Measurements from ENCODE around the gene KRTAP5-10.
"Not testable (repeated sequence)": the region's sequence is repeated elsewhere in the genome, so short reads cannot be mapped to it uniquely, and the experiment has no call there.

KRTAP5-10 gene

DNA sequence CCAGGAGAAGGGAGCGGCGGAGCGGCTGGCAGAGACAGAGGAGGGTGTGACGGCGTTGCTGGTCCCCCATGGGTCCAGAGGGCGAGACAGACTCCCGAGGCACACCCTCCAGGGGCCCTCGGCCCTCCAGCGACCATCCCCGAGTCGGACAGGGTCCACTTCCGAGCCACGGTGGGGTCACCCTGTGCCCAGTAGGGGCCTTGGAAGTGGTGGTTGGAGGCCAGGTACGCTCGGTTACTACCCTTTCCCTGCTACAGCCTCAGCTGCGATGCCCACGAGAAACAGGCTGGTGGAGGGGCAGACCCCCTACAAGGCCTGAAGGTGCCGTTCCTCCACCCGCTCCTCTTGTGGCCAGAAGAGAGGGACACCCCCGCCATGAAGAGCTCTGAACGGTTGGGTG, 42.9 kb downstream of the KRTAP5-10 start:
- H4K20me1 ChIP-seq (ENCODE audit: insufficient read depth, low read length); DNase-seq; H3F3A ChIP-seq (ENCODE audit: insufficient read depth, low read length); H3K27me3 ChIP-seq (replicated peaks; ENCODE audit: insufficient read depth, low read length); H3K79me2 ChIP-seq (ENCODE audit: low read length); H3K4me3 ChIP-seq (ENCODE audit: low read length); H3K4me2 ChIP-seq (ENCODE audit: low read depth, low read length); H3K4me1 ChIP-seq (ENCODE audit: low read length); H3K36me3 ChIP-seq (replicated peaks; ENCODE audit: insufficient read depth, low read length); H3K9me3 ChIP-seq (replicated peaks; ENCODE audit: insufficient read depth, low read length); H3K27ac ChIP-seq (ENCODE audit: low read length); H3K9ac ChIP-seq (ENCODE audit: low read length); H3K9me2 ChIP-seq (replicated peaks; ENCODE audit: insufficient read depth, low read length); H2AFZ ChIP-seq (ENCODE audit: low read length): not testable (repeated sequence)

DNA sequence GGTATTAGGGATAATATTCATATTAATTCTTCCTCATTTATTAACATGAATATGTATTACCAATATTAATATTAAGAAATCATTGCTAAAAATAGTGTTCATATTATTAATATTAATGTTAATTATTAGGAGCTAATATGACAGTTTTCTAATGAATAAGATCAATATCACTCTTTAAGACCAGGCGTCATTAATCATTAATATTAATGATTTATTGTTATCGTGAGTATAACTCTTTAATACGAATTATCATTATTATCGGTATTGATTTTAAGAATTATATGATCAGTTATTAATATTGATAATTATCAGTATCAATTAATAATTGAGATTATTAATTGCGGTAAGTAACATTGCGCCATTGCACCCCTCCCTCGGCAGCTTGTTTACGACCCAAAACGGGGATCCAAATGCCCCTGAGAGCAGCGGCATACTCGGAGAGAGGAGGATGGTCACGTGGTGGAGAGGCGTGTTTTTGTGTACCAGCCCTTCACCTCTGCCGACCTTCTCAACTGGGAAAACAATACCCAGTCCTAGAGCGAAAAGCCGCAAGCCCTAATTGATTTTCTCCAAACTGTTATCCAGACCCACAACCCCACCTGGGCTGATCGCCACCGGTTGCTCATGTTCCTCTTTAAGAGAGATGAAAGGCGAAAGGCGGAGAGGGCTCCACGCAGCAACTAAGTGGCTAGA, 46.0 kb downstream of the KRTAP5-10 start:
- H3K27ac ChIP-seq (ENCODE audit: low read length); H4K20me1 ChIP-seq (ENCODE audit: insufficient read depth, low read length): not testable (repeated sequence)

DNA sequence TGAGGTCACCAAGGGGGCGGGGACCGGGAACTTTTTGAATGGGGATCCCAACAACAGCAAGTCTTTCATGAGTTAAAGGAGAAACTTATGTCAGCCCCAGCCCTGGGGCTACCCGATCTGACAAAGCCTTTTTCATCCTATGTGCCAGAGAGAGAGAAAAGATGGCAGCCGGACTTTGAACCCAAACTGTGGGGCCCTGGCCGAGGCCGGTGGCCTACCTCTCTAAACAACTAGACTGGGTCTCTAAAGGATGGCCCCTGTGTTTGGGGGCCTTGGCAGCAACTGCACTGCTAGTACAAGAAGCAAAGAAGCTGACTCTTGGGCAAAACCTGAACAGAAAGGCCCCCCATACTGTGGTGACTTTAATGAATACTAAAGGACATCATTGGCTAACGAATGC, 48.6 kb downstream of the KRTAP5-10 start:
- H3F3A ChIP-seq (ENCODE audit: insufficient read depth, low read length); H2AFZ ChIP-seq (ENCODE audit: low read length); H3K9me3 ChIP-seq (replicated peaks; ENCODE audit: insufficient read depth, low read length); H3K4me2 ChIP-seq (ENCODE audit: low read depth, low read length); H3K9me2 ChIP-seq (replicated peaks; ENCODE audit: insufficient read depth, low read length); H3K27me3 ChIP-seq (replicated peaks; ENCODE audit: insufficient read depth, low read length); H3K4me3 ChIP-seq (ENCODE audit: low read length); H4K20me1 ChIP-seq (ENCODE audit: insufficient read depth, low read length); DNase-seq; H3K4me1 ChIP-seq (ENCODE audit: low read length); H3K27ac ChIP-seq (ENCODE audit: low read length); H3K9ac ChIP-seq (ENCODE audit: low read length); H3K79me2 ChIP-seq (ENCODE audit: low read length); H3K36me3 ChIP-seq (replicated peaks; ENCODE audit: insufficient read depth, low read length): not testable (repeated sequence)

More for the DNA sequence above, 46.0 kb downstream of the KRTAP5-10 start:
- not testable (repeated sequence) for H2AFZ ChIP-seq (ENCODE audit: low read length); H3K4me1 ChIP-seq (ENCODE audit: low read length); DNase-seq; H3F3A ChIP-seq (ENCODE audit: insufficient read depth, low read length); H3K27me3 ChIP-seq (replicated peaks; ENCODE audit: insufficient read depth, low read length); H3K9me2 ChIP-seq (replicated peaks; ENCODE audit: insufficient read depth, low read length); H3K79me2 ChIP-seq (ENCODE audit: low read length); H3K4me3 ChIP-seq (ENCODE audit: low read length); H3K9ac ChIP-seq (ENCODE audit: low read length); H3K36me3 ChIP-seq (replicated peaks; ENCODE audit: insufficient read depth, low read length); H3K4me2 ChIP-seq (ENCODE audit: low read depth, low read length); H3K9me3 ChIP-seq (replicated peaks; ENCODE audit: insufficient read depth, low read length)

DNA sequence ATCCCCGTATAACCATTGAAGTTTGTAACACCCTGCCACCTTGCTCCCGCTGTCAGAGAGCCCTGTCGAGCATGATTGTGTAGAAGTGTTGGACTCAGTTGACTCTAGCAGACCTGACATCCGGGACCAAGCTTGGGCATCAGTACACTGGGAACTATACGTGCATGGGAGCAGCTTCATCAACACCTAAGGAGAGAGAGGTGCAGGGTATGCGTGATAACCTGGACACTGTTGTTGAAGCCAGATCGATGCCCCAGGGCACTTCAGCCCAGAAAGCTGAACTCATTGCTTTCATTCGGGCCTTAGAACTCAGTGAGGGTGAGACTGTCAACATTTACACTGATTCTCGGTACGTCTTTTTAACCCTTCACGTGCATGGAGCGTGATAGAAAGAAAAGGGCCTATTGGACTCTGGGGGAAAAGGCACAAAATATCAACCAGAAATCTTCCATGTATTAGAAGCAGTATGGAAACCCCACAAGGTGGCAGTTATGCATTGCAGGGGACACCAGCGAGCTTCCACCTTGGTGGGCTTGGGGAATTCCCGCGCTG, 49.1 kb downstream of the KRTAP5-10 start:
- H3K36me3 ChIP-seq (replicated peaks; ENCODE audit: insufficient read depth, low read length); H3K9me3 ChIP-seq (replicated peaks; ENCODE audit: insufficient read depth, low read length); H3K9ac ChIP-seq (ENCODE audit: low read length); H3K4me3 ChIP-seq (ENCODE audit: low read length); H3K4me1 ChIP-seq (ENCODE audit: low read length); H3K27ac ChIP-seq (ENCODE audit: low read length); H3F3A ChIP-seq (ENCODE audit: insufficient read depth, low read length); H3K27me3 ChIP-seq (replicated peaks; ENCODE audit: insufficient read depth, low read length); H3K9me2 ChIP-seq (replicated peaks; ENCODE audit: insufficient read depth, low read length); H2AFZ ChIP-seq (ENCODE audit: low read length); H4K20me1 ChIP-seq (ENCODE audit: insufficient read depth, low read length); H3K79me2 ChIP-seq (ENCODE audit: low read length); DNase-seq; H3K4me2 ChIP-seq (ENCODE audit: low read depth, low read length): not testable (repeated sequence)

DNA sequence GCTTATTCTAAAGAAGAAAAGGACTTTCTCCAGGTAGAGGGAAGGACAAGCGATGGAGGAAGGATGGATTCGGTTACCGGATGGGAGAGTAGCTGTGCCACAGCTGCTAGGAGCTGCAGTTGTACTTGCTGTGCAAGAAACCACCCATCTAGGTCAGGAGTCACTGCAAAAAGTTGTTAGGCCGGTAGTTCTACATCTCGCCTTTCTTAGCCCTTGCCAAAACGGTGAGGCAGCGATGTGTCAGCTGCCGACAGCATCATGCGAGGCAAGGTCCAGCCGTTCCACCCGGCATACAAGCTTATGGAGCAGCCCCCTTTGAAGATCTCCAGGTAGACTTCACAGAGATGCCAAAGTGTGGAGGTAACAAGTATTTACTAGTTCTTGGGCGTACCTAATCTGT, 49.6 kb downstream of the KRTAP5-10 start:
- not testable (repeated sequence) for H2AFZ ChIP-seq (ENCODE audit: low read length); H3K9me2 ChIP-seq (replicated peaks; ENCODE audit: insufficient read depth, low read length); H3K4me1 ChIP-seq (ENCODE audit: low read length); H3K79me2 ChIP-seq (ENCODE audit: low read length); DNase-seq; H3F3A ChIP-seq (ENCODE audit: insufficient read depth, low read length); H3K9ac ChIP-seq (ENCODE audit: low read length); H3K27ac ChIP-seq (ENCODE audit: low read length); H3K36me3 ChIP-seq (replicated peaks; ENCODE audit: insufficient read depth, low read length); H4K20me1 ChIP-seq (ENCODE audit: insufficient read depth, low read length); H3K4me3 ChIP-seq (ENCODE audit: low read length); H3K27me3 ChIP-seq (replicated peaks; ENCODE audit: insufficient read depth, low read length); H3K4me2 ChIP-seq (ENCODE audit: low read depth, low read length); H3K9me3 ChIP-seq (replicated peaks; ENCODE audit: insufficient read depth, low read length)

Measured in MM.1S (cell line).